Neural cell (in vitro differentiated cells): Measurements from ENCODE around the gene FBXO5. TPM values are rescaled to one million over a fixed set of nuclear protein-coding genes. Genes with fewer than 3 reads are reported as not detected.
A peak's percentile ranks its signal among the peaks of the same experiment; 100 is the strongest.

ENCODE experiments used
- H2AFZ ChIP-seq: fragments of 200-600, 300-800 bp; sonication (generic), shearing (Covaris generic); 2 replicates; pipeline ENCODE4 v1.6.0; 2014; ENCODE audit warnings: low read depth, mild to moderate bottlenecking, antibody characterized with exemption, low read length, moderate library complexity
- H3F3A ChIP-seq: fragments of 200-600 bp; shearing (Covaris generic); 2 replicates; pipeline ENCODE4 v1.6.1; 2016; ENCODE audit warnings: mild to moderate bottlenecking, moderate library complexity, mixed read lengths, antibody characterized with exemption, low read length; ENCODE audit not compliant: insufficient read depth, poor library complexity, severe bottlenecking
- H3K27ac ChIP-seq: fragments of 200-600, 300-800 bp; sonication (generic), shearing (Covaris generic); 2 replicates; pipeline ENCODE4 v1.5.1; 2014; ENCODE audit warnings: mild to moderate bottlenecking, low read length, moderate library complexity
- H3K27me3 ChIP-seq: fragments of 300-800, 200-600 bp; sonication (generic), shearing (Covaris generic); 2 replicates; pipeline ENCODE4 v1.6.0; 2014; ENCODE audit warnings: mild to moderate bottlenecking, low read depth, low read length, moderate library complexity; ENCODE audit not compliant: insufficient read depth
- H3K36me3 ChIP-seq: fragments of 300-800, 200-600 bp; sonication (generic), shearing (Covaris generic); 2 replicates; pipeline ENCODE4 v1.5.1; 2014; ENCODE audit warnings: mild to moderate bottlenecking, antibody characterized with exemption, low read length, moderate library complexity; ENCODE audit not compliant: insufficient read depth
- H3K4me2 ChIP-seq: fragments of 300-800, 200-600 bp; sonication (generic), shearing (Covaris generic); 2 replicates; pipeline ENCODE4 v1.6.0; 2014; ENCODE audit warnings: mild to moderate bottlenecking, low read length
- H3K4me3 ChIP-seq: fragments of 300-800, 200-600 bp; sonication (generic), shearing (Covaris generic); 2 replicates; pipeline ENCODE4 v1.5.1; 2014; ENCODE audit warnings: mild to moderate bottlenecking, low read length, moderate library complexity
- H3K79me2 ChIP-seq: fragments of 200-600 bp; shearing (Covaris generic); replicated peaks from 2 replicates; pipeline ENCODE4 v1.6.0; 2014; ENCODE audit warnings: mild to moderate bottlenecking, low read length, moderate library complexity; ENCODE audit not compliant: insufficient read depth
- H3K9ac ChIP-seq: fragments of 300-800, 200-600 bp; sonication (generic), shearing (Covaris generic); 2 replicates; pipeline ENCODE4 v1.6.1; 2016; ENCODE audit warnings: mild to moderate bottlenecking, low read length, mixed read lengths
- H3K9me2 ChIP-seq: fragments of 200-600 bp; shearing (Covaris generic); 2 replicates; pipeline ENCODE4 v1.6.1; 2016; ENCODE audit warnings: mild to moderate bottlenecking, low read length, mixed read lengths; ENCODE audit not compliant: insufficient read depth
- H3K9me3 ChIP-seq: fragments of 200-600, 300-800 bp; sonication (generic), shearing (Covaris generic); 2 replicates; pipeline ENCODE4 v1.6.1; 2016; ENCODE audit warnings: mild to moderate bottlenecking, mixed run types, low read length, moderate library complexity, mixed read lengths
- H4K20me1 ChIP-seq: fragments of 200-600 bp; shearing (Covaris generic); 2 replicates; pipeline ENCODE4 v1.6.1; 2016; ENCODE audit warnings: mild to moderate bottlenecking, mixed run types; ENCODE audit not compliant: insufficient read depth
- EP300 ChIP-seq: fragments of 450-650 bp; conservative IDR thresholded peaks from 2 replicates; pipeline ENCODE4 v1.6.1; 2014; ENCODE audit warnings: antibody characterized with exemption, mild to moderate bottlenecking, moderate library complexity; ENCODE audit not compliant: poor library complexity, severe bottlenecking
- EZH2 ChIP-seq: fragments of 200-600, 300-800 bp; shearing (Covaris generic), sonication (generic); IDR thresholded peaks from 2 replicates; pipeline ENCODE4 v1.6.1; 2014; ENCODE audit warnings: antibody characterized with exemption, low read length, borderline replicate concordance, mild to moderate bottlenecking; ENCODE audit not compliant: insufficient read depth, poor library complexity, severe bottlenecking
- MXI1 ChIP-seq: fragments of 450-650 bp; conservative IDR thresholded peaks from 2 replicates; pipeline ENCODE4 v1.6.1; 2014; ENCODE audit warnings: antibody characterized with exemption, mild to moderate bottlenecking; ENCODE audit not compliant: poor library complexity, severe bottlenecking
- POLR2AphosphoS5 ChIP-seq: IDR thresholded peaks from 2 replicates; pipeline ENCODE4 v1.6.1; 2012
- RAD21 ChIP-seq: fragments of 450-650 bp; conservative IDR thresholded peaks from 2 replicates; pipeline ENCODE4 v1.6.1; 2014; ENCODE audit warnings: antibody characterized with exemption, mild to moderate bottlenecking, moderate library complexity
- SMC3 ChIP-seq: fragments of 450-650 bp; conservative IDR thresholded peaks from 2 replicates; pipeline ENCODE4 v1.6.1; 2014; ENCODE audit warnings: antibody characterized with exemption, mild to moderate bottlenecking, moderate library complexity; ENCODE audit not compliant: poor library complexity
- TAF1 ChIP-seq: IDR thresholded peaks from 2 replicates; pipeline ENCODE4 v1.6.1; 2012; ENCODE audit warnings: low read depth
- polyA minus RNA-seq: library from RNA; depleted of rRNA, polyadenylated mRNA; stranded (reverse); fragments of >200 nt; gene quantifications from 2 replicates; pipeline ENCODE4 v1.2.3, GENCODE V29; 2014
- polyA plus RNA-seq: library from polyadenylated mRNA; depleted of rRNA; stranded (reverse); fragments of >200 nt; gene quantifications from 2 replicates; pipeline ENCODE4 v1.2.3, GENCODE V29; 2014
- TF ChIP-seq, protein P1 (sequence below): IDR thresholded peaks from 2 replicates; pipeline ENCODE4 v1.6.1; 2012; ENCODE audit warnings: borderline replicate concordance
- TF ChIP-seq, protein P2 (sequence below): fragments of 450-650 bp; IDR thresholded peaks from 2 replicates; pipeline ENCODE4 v1.5.1; 2014; ENCODE audit warnings: antibody characterized with exemption, mild to moderate bottlenecking, moderate library complexity; ENCODE audit not compliant: poor library complexity, severe bottlenecking

The FBXO5 gene, protein sequence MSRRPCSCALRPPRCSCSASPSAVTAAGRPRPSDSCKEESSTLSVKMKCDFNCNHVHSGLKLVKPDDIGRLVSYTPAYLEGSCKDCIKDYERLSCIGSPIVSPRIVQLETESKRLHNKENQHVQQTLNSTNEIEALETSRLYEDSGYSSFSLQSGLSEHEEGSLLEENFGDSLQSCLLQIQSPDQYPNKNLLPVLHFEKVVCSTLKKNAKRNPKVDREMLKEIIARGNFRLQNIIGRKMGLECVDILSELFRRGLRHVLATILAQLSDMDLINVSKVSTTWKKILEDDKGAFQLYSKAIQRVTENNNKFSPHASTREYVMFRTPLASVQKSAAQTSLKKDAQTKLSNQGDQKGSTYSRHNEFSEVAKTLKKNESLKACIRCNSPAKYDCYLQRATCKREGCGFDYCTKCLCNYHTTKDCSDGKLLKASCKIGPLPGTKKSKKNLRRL
- 7.8 and 8.7 TPM in 2 replicates for polyA plus RNA-seq
- polyA minus RNA-seq: 6.6 and 7.1 TPM in 2 replicates

DNA sequence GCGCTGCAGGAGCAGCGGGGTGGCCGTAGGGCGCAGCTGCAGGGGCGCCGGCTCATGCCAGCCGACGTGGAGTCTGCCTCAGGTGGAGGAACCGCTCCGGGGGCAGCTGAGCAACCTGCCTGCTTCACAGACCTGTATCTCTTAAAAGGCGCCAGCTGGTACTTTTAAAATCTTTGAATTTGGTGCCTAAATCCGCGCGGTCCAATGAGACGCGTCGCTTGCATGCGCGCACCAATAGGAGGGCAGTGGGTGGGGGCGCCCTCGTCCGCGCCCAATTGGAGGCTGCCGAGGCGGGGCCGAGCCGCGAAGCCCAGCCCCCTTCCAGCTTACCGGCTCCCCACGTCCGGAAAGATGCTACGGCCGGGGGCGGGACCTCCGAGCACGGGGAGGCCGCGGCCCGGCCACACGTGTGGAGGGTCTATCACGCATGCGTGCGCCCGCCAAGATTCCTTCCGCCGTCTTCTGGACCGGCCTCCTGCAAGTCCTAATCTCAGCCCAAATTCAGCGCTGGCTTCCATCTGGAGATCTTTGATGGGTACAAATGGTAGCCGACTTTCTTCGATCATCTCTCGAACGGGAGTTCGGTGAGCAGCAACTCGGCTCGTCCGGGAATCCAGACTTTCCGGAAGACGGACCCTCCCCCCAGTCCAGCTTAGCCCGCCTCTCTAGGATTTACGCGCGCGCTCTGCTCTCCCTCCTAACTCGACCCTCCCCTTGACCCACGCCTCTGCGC lies at the start of gene FBXO5:
Gene FBXO5 (minus strand): TSS at position 138 of the 733 bp plus-strand sequence. CDS start 82 bp downstream, at position 56.
- Histone ChIP-seq H3K36me3 (no peaks in the 10 kb centered on the region), H3K79me2 (peaks cover 64% of the 10 kb centered on the region), H3K9me2 (no peaks in the 10 kb centered on the region), H4K20me1 (peaks cover 2% of the 10 kb centered on the region), H3K4me2 (peak within 1 kb of the TSS; percentile 87), H3K9me3 (no peaks in the 10 kb centered on the region), H3K27ac (peak within 1 kb of the TSS; percentile 75), H3K9ac (peak within 1 kb of the TSS; percentile 74), H2AFZ (peak within 1 kb of the TSS; percentile 65), H3K27me3 (no peaks in the 10 kb centered on the region), H3F3A (peaks cover 3% of the 10 kb centered on the region), H3K4me3 (peak within 1 kb of the TSS; percentile 81)
- TF ChIP-seq SMC3: no peak
- TF ChIP-seq, protein P1, sequence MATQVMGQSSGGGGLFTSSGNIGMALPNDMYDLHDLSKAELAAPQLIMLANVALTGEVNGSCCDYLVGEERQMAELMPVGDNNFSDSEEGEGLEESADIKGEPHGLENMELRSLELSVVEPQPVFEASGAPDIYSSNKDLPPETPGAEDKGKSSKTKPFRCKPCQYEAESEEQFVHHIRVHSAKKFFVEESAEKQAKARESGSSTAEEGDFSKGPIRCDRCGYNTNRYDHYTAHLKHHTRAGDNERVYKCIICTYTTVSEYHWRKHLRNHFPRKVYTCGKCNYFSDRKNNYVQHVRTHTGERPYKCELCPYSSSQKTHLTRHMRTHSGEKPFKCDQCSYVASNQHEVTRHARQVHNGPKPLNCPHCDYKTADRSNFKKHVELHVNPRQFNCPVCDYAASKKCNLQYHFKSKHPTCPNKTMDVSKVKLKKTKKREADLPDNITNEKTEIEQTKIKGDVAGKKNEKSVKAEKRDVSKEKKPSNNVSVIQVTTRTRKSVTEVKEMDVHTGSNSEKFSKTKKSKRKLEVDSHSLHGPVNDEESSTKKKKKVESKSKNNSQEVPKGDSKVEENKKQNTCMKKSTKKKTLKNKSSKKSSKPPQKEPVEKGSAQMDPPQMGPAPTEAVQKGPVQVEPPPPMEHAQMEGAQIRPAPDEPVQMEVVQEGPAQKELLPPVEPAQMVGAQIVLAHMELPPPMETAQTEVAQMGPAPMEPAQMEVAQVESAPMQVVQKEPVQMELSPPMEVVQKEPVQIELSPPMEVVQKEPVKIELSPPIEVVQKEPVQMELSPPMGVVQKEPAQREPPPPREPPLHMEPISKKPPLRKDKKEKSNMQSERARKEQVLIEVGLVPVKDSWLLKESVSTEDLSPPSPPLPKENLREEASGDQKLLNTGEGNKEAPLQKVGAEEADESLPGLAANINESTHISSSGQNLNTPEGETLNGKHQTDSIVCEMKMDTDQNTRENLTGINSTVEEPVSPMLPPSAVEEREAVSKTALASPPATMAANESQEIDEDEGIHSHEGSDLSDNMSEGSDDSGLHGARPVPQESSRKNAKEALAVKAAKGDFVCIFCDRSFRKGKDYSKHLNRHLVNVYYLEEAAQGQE: no peak
- TF ChIP-seq POLR2AphosphoS5: no peak
- no peak for TF ChIP-seq TAF1
- TF ChIP-seq, protein P2, sequence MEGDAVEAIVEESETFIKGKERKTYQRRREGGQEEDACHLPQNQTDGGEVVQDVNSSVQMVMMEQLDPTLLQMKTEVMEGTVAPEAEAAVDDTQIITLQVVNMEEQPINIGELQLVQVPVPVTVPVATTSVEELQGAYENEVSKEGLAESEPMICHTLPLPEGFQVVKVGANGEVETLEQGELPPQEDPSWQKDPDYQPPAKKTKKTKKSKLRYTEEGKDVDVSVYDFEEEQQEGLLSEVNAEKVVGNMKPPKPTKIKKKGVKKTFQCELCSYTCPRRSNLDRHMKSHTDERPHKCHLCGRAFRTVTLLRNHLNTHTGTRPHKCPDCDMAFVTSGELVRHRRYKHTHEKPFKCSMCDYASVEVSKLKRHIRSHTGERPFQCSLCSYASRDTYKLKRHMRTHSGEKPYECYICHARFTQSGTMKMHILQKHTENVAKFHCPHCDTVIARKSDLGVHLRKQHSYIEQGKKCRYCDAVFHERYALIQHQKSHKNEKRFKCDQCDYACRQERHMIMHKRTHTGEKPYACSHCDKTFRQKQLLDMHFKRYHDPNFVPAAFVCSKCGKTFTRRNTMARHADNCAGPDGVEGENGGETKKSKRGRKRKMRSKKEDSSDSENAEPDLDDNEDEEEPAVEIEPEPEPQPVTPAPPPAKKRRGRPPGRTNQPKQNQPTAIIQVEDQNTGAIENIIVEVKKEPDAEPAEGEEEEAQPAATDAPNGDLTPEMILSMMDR: no peak
- TF ChIP-seq MXI1: peak; percentile 99
- TF ChIP-seq EP300: peak; percentile 38
- no peak for TF ChIP-seq EZH2
- TF ChIP-seq RAD21: no peak

DNA sequence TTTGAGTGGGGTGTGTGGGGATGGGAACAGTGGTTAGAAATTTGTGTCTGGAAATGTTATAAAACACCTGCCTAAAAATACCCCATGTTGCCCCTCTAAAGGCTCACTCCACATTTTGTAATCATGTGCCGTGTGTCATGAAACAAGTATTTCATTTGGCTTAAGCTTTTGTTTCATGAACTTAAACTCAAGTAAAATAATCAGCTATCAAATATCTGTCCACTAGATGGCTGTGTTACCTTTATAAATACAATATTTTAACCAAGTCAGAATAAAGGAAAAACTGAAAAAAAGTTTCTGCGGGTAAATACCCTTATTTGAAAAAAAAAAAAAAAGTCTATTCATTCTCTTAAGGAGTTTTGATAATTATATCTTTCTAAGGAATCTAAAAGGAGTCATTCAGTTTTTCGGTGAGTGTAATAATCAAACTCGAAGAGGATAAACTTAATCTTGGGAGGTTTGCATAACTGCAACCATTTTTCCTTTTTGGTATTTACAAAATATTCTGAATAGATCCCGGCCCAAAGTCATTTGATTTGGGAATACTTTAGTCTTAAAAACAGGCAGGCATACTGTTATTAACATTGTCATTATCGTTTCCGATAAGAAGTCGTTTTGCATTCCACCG lies 49.5 kb upstream of the FBXO5 start:
- H3K79me2 ChIP-seq: no peaks in the 10 kb centered on the region
- H3K36me3 ChIP-seq: no peaks in the 10 kb centered on the region
- H3K27ac ChIP-seq: no peak overlapping the region
- H3K4me2 ChIP-seq: no peak overlapping the region
- no peaks in the 10 kb centered on the region for H3K9me3 ChIP-seq
- H3K4me3 ChIP-seq: no peak overlapping the region
- H3K27me3 ChIP-seq: no peaks in the 10 kb centered on the region
- no peaks in the 10 kb centered on the region for H3K9me2 ChIP-seq
- TF ChIP-seq SMC3: peak; percentile 69
- TF ChIP-seq, protein P2: peak; percentile 67
- TF ChIP-seq TAF1: no peak
- TF ChIP-seq RAD21: peak; percentile 71
- H2AFZ ChIP-seq: no peak overlapping the region
- H3F3A ChIP-seq: no peaks in the 10 kb centered on the region
- no peak overlapping the region for H3K9ac ChIP-seq
- no peaks in the 10 kb centered on the region for H4K20me1 ChIP-seq
